Retinal pigment epithelial cell (primary cell): ENCODE measurements around the gene MYO18A.

ENCODE experiments used
- DNase-seq: peaks from one replicate; pipeline ENCODE4 v3.0.0-alpha.2; 2010; ENCODE audit warnings: low read depth
- H3K4me3 ChIP-seq: 2 replicates; pipeline ENCODE4 v1.5.1; 2011; ENCODE audit warnings: mild to moderate bottlenecking, low read length, control low read depth, moderate library complexity
- CTCF ChIP-seq: conservative IDR thresholded peaks from 2 replicates; pipeline ENCODE4 v1.5.1; 2011; ENCODE audit warnings: low read depth, low read length, control low read depth, inconsistent platforms

The MYO18A gene

DNA sequence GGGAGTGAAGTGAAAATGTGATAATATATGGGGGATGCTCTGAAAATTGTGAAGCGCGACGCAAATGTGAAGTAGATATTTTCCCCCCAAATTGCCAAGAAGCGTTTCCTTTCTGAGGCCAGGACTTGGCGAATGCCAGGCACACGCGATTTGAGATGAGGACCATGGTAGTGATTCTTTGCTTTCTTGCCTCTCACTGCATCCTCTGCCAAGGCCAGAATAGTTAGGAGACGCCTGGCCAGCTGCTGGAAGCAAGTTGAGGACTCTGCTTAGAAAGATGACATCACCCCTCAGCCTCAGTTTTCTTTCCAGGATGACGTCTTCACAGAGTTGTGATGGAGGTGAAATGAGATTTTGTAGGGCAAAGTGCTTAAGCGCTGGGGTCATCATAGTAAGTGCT is 111.4 kb downstream of the MYO18A start:
- H3K4me3 ChIP-seq: no peak overlapping the region
- TF ChIP-seq CTCF: no peak
- no peak for DNase-seq

GRCh38 chr17:29066606-29067005 is 113.6 kb downstream of the MYO18A start:
- TF ChIP-seq CTCF: no peak

GRCh38 chr17:29066047-29066446 is 114.2 kb downstream of the MYO18A start:
- DNase-seq: no peak

More at GRCh38 chr17:29066606-29067005, 113.6 kb downstream of the MYO18A start:
- no peak overlapping the region for H3K4me3 ChIP-seq
- DNase-seq: no peak

GRCh38 chr17:29063992-29064391 is 116.2 kb downstream of the MYO18A start:
- TF ChIP-seq CTCF: no peak
- DNase-seq: no peak
- H3K4me3 ChIP-seq: no peak overlapping the region

More at GRCh38 chr17:29066047-29066446, 114.2 kb downstream of the MYO18A start:
- TF ChIP-seq CTCF: no peak
- no peak overlapping the region for H3K4me3 ChIP-seq

GRCh38 chr17:29062215-29062614 is 118.0 kb downstream of the MYO18A start:
- H3K4me3 ChIP-seq: no peak overlapping the region
- no peak for TF ChIP-seq CTCF
- DNase-seq: no peak

DNA sequence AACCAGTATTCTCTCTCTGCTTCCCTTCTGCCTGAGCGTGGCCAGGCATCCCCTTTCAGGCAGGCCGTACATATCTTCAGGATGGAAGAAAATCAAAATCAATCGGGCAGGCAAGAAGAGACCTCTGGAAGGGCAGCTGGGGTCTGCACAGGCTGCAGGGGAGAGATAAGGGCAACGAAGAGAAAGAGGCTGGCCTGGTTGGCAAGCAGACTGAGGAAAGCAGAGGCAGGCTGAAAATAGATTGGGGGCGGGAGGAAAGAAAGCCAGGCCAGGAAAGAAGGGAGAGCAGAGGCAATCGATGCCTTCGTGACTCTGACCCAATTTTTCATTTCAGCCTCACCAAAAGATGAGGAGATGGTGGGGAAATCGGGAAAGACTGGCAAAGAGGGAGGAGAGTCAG is 119.2 kb downstream of the MYO18A start:
- TF ChIP-seq CTCF: no peak
- DNase-seq: no peak
- H3K4me3 ChIP-seq: no peak overlapping the region

DNA sequence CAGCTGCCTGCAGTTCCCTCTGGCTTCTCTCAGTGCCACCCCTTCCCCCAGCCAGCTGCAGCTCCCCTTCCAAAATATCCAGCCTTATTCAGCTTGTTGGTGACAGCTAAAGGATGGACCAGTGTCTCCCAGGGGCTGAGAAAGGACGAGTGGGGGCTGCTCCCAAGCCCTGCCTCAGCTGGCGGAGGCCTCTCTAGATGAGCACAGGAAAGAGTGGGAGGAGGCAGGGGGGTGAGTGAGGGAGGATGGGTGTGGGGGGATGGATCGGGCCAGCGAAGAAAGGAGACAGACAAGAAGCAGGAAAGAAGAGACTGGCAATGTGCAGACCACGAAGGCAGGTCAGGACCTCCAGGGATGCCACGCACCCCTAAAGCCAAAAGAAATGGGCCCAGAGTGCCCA is 119.7 kb downstream of the MYO18A start:
- no peak overlapping the region for H3K4me3 ChIP-seq
- no peak for DNase-seq
- TF ChIP-seq CTCF: no peak
